ENCODE measurements around the gene TBX4.

DNA sequence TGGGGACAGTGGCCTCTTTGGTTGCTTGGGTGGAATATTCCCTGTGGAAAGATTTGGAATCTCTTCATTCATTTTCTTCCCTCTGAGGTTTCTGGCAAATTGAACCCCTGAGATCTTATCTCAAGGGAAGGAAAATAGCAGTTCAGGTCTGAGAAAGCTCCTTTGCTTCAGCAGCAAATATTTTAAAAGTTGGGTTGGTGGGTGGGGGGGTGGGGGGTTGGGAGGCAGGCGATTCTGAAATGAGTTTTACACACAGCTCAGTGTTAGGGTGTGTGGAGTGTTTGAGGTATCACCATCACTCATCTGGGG lies 45.7 kb upstream of the TBX4 start:
- TF ChIP-seq CTCF (conservative IDR thresholded peaks at IDR 0.05; ENCODE audit: low read depth, low read length) (no peak), EZH2 (IDR thresholded peaks at IDR 0.05; ENCODE audit: low read length, unreplicated experiment) (no peak)

Data from PC-3 (cell line).